ENCODE measurements around the gene CACNB2. TPM values are rescaled to one million over a fixed set of nuclear protein-coding genes. Genes with fewer than 3 reads are reported as not detected.

Gene CACNB2
- not detected in 2 replicates for total RNA-seq
- polyA plus RNA-seq (2012), result 0.15 TPM

- peak; percentile 14 for DNase-seq (ENCODE audit: low read depth)
These were observed at the start of gene CACNB2 for GRCh38 chr10:18140149-18140956. CACNB2 (plus strand) TSS chr10:18140424.

GRCh38 chr10:18094332-18094731, 45.9 kb upstream of the CACNB2 start:
- no peak for DNase-seq (ENCODE audit: low read depth)

GRCh38 chr10:18094793-18095192, 45.4 kb upstream of the CACNB2 start:
- DNase-seq (ENCODE audit: low read depth), result no peak

DNA sequence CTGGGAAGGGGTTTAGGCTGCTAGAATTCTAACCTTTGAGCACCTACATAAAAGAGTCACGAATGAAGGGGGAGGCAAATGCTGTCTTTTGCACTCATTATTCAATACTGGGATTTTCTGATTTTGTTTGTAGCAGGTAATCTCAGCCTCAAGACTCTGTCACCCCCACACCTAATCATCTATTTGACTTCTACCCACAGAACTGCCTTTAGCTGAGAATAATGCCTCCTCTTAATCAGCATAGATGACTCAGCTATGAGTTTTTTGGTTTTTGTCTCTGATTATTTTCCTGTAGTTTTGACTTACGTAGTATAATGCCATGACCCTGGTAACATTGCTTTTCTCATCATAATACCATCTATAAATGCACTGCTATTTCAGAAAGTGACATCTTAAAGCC, 42.7 kb upstream of the CACNB2 start:
- DNase-seq (ENCODE audit: low read depth), result no peak

- DNase-seq (ENCODE audit: low read depth), result no peak
These were observed 42.0 kb upstream of the CACNB2 start for GRCh38 chr10:18098201-18098600.

DNA sequence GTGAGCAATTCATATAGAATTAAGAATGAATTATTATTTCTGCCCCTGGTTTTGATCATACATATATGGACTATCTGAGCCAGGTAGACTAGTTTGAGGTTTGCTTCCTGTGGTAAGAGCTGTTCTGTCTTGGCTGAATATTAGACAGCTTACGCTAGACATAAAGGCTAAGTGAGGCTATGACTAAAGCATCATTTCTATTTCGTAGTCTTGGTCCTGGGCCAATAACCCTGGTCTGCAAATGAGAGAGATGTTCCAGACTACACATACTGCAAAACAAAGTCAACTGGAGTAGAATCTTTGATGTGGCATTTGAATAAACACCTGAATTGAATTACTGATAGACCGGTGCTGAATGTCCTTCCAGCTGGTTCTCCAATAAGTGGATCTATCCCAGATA, 40.8 kb upstream of the CACNB2 start:
- DNase-seq (ENCODE audit: low read depth), result no peak

GRCh38 chr10:18100669-18101068, 39.6 kb upstream of the CACNB2 start:
- no peak for DNase-seq (ENCODE audit: low read depth)

GRCh38 chr10:18102404-18102803, 37.8 kb upstream of the CACNB2 start:
- DNase-seq (ENCODE audit: low read depth), result no peak

DNA sequence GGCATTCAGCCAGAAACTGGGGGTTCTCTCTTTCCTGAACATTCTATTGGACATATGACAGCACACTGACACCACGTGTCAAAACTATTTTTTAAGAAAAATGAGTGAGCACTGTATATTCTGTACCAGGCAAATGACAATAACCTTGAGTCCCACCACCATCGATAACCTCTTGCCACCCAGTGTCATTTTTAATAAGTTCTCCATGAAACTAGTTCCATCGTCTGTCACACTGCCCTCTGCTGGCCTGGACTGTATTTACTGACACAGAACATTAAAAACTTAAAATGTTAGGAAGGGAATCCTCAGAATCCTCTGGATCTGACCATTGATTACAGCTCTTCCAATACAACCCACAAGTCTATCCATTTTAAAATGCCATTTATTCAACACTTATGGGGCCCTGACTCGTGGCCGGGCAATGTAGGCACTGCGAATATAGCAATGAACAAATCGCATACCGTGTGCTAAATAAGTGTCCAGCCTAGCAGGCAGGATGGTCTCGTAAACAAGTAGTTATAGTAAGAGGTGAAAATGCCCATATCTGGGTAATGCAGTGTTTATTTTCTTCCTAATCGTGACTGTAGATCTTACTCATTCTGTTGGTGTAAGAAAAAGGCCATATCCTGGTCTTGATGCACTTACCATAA, 35.9 kb upstream of the CACNB2 start:
- DNase-seq (ENCODE audit: low read depth), result peak; percentile 54

DNA sequence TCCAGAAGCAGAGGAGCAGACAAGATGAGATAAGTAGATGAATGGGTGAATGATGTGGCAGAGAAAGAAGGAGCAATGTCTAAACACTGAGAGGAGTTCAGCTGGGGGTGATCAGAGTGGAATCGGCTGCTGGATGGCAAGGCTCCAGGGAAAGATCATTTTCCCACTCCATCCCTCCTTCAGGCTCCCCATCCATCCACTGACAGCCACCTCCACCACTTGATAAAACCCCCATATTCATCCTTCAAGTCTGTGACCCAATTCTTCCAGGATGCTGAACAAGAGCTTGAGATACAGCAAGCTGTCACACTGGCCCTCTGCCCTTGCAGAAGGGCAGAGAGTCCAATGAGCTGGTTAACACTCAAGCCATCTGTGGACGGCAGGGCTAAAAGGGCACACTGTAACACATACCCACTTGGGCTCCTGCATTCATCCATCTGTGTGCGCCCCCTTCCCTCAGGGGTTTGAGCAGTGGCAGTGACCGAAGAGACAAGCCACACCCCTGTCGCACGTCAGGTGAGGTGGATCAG, 30.8 kb upstream of the CACNB2 start:
- no peak for DNase-seq (ENCODE audit: low read depth)

DNA sequence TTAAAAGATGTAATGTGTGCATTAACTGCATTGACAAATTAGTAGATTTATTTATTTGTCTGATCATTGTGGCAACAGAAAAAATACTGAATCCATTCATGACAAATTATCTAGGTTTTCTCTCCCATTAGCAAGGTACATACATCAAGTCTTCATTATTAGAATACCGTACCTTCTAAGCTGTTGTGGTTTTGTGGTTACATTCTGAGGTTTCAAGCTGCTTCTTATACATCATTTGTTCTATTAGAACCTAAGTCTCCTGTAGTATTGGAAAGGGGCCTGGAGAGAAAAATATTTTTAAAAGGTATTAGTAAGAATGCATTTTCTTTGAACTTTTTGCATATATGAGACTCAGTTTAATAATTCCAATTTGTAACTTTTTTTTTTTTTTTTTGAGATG, 26.3 kb upstream of the CACNB2 start:
- DNase-seq (ENCODE audit: low read depth), result no peak

DNA sequence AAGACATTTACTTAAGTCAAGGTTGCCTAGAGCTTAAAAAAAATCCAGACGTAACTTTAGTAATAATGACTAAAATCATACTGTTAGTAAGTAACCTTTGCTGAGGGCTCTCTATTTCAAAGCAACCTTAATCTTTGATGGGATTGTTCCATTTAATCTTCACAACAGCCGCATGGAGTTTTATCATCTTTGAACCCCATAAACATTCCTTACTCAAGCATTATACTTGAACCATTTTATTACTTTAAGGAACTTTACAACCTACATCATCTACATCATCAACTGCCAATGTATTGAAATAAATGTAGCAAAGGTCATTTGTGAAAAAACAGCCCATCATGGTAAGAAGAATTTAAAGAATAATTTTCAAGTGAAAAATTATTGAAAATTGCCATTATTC, 22.9 kb upstream of the CACNB2 start:
- no peak for DNase-seq (ENCODE audit: low read depth)

GRCh38 chr10:18122753-18123152, 17.5 kb upstream of the CACNB2 start:
- DNase-seq (ENCODE audit: low read depth), result no peak

DNA sequence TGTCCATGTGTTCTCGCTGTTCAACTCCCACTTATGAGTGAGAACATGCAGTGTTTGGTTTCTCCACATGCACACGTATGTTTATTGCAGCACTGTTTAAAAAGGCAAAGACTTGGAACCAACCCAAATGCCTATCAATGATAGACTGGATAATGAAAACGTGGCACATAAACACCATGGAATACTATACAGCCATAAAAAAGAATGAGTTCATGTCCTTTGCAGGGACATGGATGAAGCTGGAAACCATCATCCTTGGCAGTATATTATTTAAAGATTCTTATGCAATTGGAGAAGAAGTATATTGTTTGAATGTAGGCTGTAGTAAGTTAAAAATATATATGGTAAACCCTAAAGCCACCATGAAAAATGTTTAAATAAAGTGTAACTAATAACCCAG, 7.2 kb upstream of the CACNB2 start:
- no peak for DNase-seq (ENCODE audit: low read depth)

GRCh38 chr10:18134509-18134908, 5.7 kb upstream of the CACNB2 start:
- no peak for DNase-seq (ENCODE audit: low read depth)

GRCh38 chr10:18134921-18135320, 5.3 kb upstream of the CACNB2 start:
- no peak for DNase-seq (ENCODE audit: low read depth)

- DNase-seq (ENCODE audit: low read depth), result no peak
These were observed 4.0 kb upstream of the CACNB2 start for GRCh38 chr10:18136073-18136791.

GRCh38 chr10:18137111-18137510, 3.1 kb upstream of the CACNB2 start:
- DNase-seq (ENCODE audit: low read depth), result no peak

- DNase-seq (ENCODE audit: low read depth), result no peak
These were observed 977 bp downstream of the CACNB2 start for GRCh38 chr10:18140957-18141845.

DNA sequence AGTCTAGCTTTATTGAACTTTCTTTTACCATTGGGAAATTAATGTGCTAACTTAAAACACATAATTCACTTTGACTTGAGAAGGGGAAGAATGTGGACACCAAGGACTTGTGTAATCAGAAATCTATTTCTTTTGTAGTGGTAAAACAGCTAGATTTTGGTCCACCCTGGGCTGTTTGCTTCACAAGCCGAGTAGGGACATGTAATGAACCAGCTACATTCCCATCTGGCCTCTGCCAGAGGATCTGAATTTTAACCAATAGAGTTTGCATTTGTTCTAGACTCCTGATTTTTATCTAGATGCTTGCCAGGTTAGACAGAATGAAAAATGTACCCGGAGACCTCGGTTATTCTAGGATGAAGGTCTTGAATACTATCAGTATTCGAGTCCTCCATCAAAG, 1.9 kb downstream of the CACNB2 start:
- no peak for DNase-seq (ENCODE audit: low read depth)

GRCh38 chr10:18144396-18144795, 4.2 kb downstream of the CACNB2 start:
- DNase-seq (ENCODE audit: low read depth), result no peak

All from myocyte (in vitro differentiated cells).